Fibroblast of the aortic adventitia (primary cell): ENCODE results near the gene UGT1A9. TPM values are rescaled to one million over a fixed set of nuclear protein-coding genes. Genes with fewer than 3 reads are reported as not detected.

Source experiments
- DNase-seq: peaks from one replicate; pipeline ENCODE4 v3.0.0-alpha.2; 2010; ENCODE audit warnings: low read depth
- H3K4me3 ChIP-seq: 2 replicates; pipeline ENCODE4 v1.5.1; 2011; ENCODE audit warnings: low read depth, mild to moderate bottlenecking, control low read depth, low read length, moderate library complexity
- CTCF ChIP-seq: IDR thresholded peaks from 2 replicates; pipeline ENCODE4 v1.5.1; 2011; ENCODE audit warnings: mild to moderate bottlenecking, low read length, control low read depth, inconsistent platforms; ENCODE audit not compliant: insufficient read depth
- total RNA-seq: library from RNA; depleted of rRNA; stranded (reverse); fragments of >200 nt; gene quantifications from 2 replicates; pipeline ENCODE4 v1.2.3, GENCODE V29; 2012; ENCODE audit warnings: low replicate concordance

The UGT1A9 gene
- total RNA-seq, 1 donor = not detected

- H3K4me3 ChIP-seq = no peak overlapping the region
- TF ChIP-seq CTCF = no peak
- DNase-seq = peak; percentile 59
Measured at GRCh38 chr2:233758849-233759248, 87.2 kb downstream of the UGT1A9 start.

GRCh38 chr2:233760043-233760442, 88.3 kb downstream of the UGT1A9 start, which contains the start of gene UGT1A1:
UGT1A1 (plus strand) TSS chr2:233760270; CDS start chr2:233760288, 18 bp downstream.
- no peak within 1 kb of the TSS for H3K4me3 ChIP-seq
- no peak for TF ChIP-seq CTCF
- DNase-seq = no peak

- DNase-seq = peak; percentile 51
- no peak for TF ChIP-seq CTCF
Measured at GRCh38 chr2:233761040-233761769, 89.5 kb downstream of the UGT1A9 start.

GRCh38 chr2:233764264-233764663, 92.6 kb downstream of the UGT1A9 start:
- H3K4me3 ChIP-seq = no peak overlapping the region
- DNase-seq = peak; percentile 74
- TF ChIP-seq CTCF = no peak

More at GRCh38 chr2:233761040-233761769, 89.5 kb downstream of the UGT1A9 start:
- H3K4me3 ChIP-seq = no peak overlapping the region

- DNase-seq = no peak
- H3K4me3 ChIP-seq = no peak overlapping the region
- no peak for TF ChIP-seq CTCF
Measured at GRCh38 chr2:233764761-233765160, 93.1 kb downstream of the UGT1A9 start.

- no peak for TF ChIP-seq CTCF
- DNase-seq = no peak
- H3K4me3 ChIP-seq = no peak overlapping the region
Measured at GRCh38 chr2:233766416-233766815, 94.7 kb downstream of the UGT1A9 start.
